Body of pancreas (tissue), 4 donors: Measurements from ENCODE around the gene HES4.

Experiments used
- CTCF ChIP-seq, 7 experiments: fragments of 450-650 bp in 4 of 7; fragments of 200-600 bp in 3 of 7; sonication (generic) in 3 of 7; IDR thresholded peaks; one replicate each; pipeline ENCODE4 v1.5.1; 2016 to 2019; ENCODE audit warnings: antibody characterized with exemption in 7 of 7
- POLR2A ChIP-seq, 3 donors: fragments of 450-650 bp; IDR thresholded peaks; one replicate each; pipeline ENCODE4 v1.6.1; 2016; ENCODE audit warnings: antibody characterized with exemption in 3 of 3, mild to moderate bottlenecking in 2 of 3

DNA sequence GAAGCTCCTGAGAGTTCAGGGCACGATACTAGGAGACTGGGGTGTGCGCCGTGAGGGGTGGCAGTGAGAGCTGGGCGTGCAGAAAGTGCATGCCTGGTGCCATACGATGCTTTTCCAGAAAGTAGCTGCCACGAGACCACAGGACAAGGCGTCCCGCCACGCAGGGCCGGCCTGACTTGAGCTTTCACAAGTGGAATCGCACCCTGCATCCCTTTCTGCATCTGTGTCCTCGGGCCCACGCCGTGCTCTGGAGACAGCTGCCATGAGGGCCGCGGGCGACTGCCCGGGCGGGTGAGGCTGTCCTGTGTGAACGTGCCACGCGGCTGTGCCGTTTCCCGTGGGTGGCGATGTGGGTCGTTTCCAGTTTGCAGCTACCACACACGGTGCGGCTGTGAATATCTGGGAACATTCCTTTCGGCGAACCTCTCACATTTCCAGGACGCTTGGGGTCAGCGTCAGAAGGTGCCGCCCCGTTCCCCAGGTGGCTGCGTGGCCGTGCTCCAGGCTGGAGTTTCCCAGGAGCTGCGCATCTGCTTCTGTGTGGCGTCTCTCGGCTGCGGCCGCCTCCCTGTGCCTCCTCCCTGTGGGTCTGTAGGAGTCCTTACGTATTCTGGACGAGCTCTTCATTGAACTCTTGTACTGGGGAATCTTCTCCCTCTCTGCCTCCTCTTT is 17.0 kb downstream of the HES4 start:
- TF ChIP-seq POLR2A (IDR thresholded peaks at IDR 0.05) (no peak), CTCF (IDR thresholded peaks at IDR 0.05) (no peak)
